PC-3 (cell line): Measurements from ENCODE around the gene ANO4. TPM values are rescaled to one million over a fixed set of nuclear protein-coding genes. Genes with fewer than 3 reads are reported as not detected.
A peak's percentile ranks its signal among the peaks of the same experiment; 100 is the strongest.

ENCODE experiments used
- ATAC-seq: fragments of 200-7000 bp; cut with Tn5 transposase; 2 replicates; pipeline ENCODE4 v1.9.1; 2020; ENCODE audit warnings: mild to moderate bottlenecking, moderate library complexity
- BruUV-seq: library from RNA; stranded (reverse); fragments of 400-500 nt; replicated peaks from 2 replicates; lab custom pipeline; 2021; lab: Mats Ljungman, UMichigan
- CTCF ChIA-PET: fragments of 300-600 bp; sonication (Branson Sonifier 250); formaldehyde crosslinking; loops from one replicate; lab custom pipeline; 2022; ENCODE audit warnings: antibody characterized with exemption; lab: Charles Lee
- POLR2A ChIA-PET: fragments of 300-600 bp; sonication (Branson Sonifier 250); formaldehyde crosslinking; loops from one replicate; lab custom pipeline; 2022; ENCODE audit warnings: antibody characterized with exemption; ENCODE audit not compliant: unreplicated experiment; lab: Charles Lee
- DNase-seq: peaks from one replicate; pipeline ENCODE4 v3.0.0-alpha.2; 2015
- H2AFZ ChIP-seq: fragments of 300-600 bp; sonication (generic); 2 replicates; pipeline ENCODE4 v1.6.0; 2016; ENCODE audit warnings: antibody characterized with exemption, low read length
- H3F3A ChIP-seq: fragments of 300-600 bp; sonication (generic); one replicate; pipeline ENCODE4 v1.6.0; 2017; ENCODE audit warnings: antibody characterized with exemption, low read length, control low read depth, mild to moderate bottlenecking; ENCODE audit not compliant: unreplicated experiment
- H3K27ac ChIP-seq: fragments of 300-600 bp; sonication (generic); 2 replicates; pipeline ENCODE4 v1.5.1; 2016; ENCODE audit warnings: mild to moderate bottlenecking, low read length
- H3K27me3 ChIP-seq: fragments of 300-600 bp; sonication (generic); 2 replicates; pipeline ENCODE4 v1.6.1; 2016; ENCODE audit warnings: low read length, mixed read lengths
- H3K36me3 ChIP-seq: fragments of 300-600 bp; sonication (generic); 2 replicates; pipeline ENCODE4 v1.6.1; 2016; ENCODE audit warnings: low read depth, mixed run types, low read length, mixed read lengths
- H3K4me1 ChIP-seq: fragments of 300-600 bp; sonication (generic); 2 replicates; pipeline ENCODE4 v1.5.1; 2016; ENCODE audit warnings: low read length; ENCODE audit not compliant: insufficient read depth
- H3K4me2 ChIP-seq: fragments of 300-600 bp; sonication (generic); 2 replicates; pipeline ENCODE4 v1.6.0; 2016; ENCODE audit warnings: low read length
- H3K4me3 ChIP-seq: fragments of 300-600 bp; sonication (generic); 2 replicates; pipeline ENCODE4 v1.5.1; 2016; ENCODE audit warnings: mild to moderate bottlenecking, low read length, mixed read lengths
- H3K79me2 ChIP-seq: fragments of 300-600 bp; sonication (generic); 2 replicates; pipeline ENCODE4 v1.6.1; 2017; ENCODE audit warnings: low read length, mixed read lengths
- H3K9ac ChIP-seq: fragments of 300-600 bp; sonication (generic); 2 replicates; pipeline ENCODE4 v1.6.0; 2016; ENCODE audit warnings: mild to moderate bottlenecking, low read length
- H3K9me2 ChIP-seq: fragments of 300-600 bp; sonication (generic); replicated peaks from 2 replicates; pipeline ENCODE4 v1.6.1; 2016; ENCODE audit warnings: mixed run types, low read length, mixed read lengths
- H3K9me3 ChIP-seq: fragments of 300-600 bp; sonication (generic); 2 replicates; pipeline ENCODE4 v1.6.1; 2016; ENCODE audit warnings: low read length, mixed read lengths
- H4K20me1 ChIP-seq: fragments of 300-600 bp; sonication (generic); 2 replicates; pipeline ENCODE4 v1.6.1; 2016; ENCODE audit warnings: low read length, mixed read lengths
- EZH2 ChIP-seq: fragments of 300-600 bp; sonication (generic); IDR thresholded peaks from one replicate; pipeline ENCODE4 v1.6.1; 2017; ENCODE audit warnings: antibody characterized with exemption, mild to moderate bottlenecking, low read length; ENCODE audit not compliant: unreplicated experiment
- EZH2phosphoT487 ChIP-seq: fragments of 300-600 bp; sonication (generic); IDR thresholded peaks from 2 replicates; pipeline ENCODE4 v1.6.1; 2018; ENCODE audit warnings: mild to moderate bottlenecking, antibody characterized with exemption, low read length, borderline replicate concordance
- intact Hi-C: fragments of 100-400 bp; cut with micrococcal nuclease; formaldehyde crosslinking; loops from 2 replicates; pipeline ENCODE4 v1.9.0; 2023
- total RNA-seq: library from RNA; depleted of rRNA; stranded (reverse); fragments of >200 nt; gene quantifications from 2 replicates; pipeline ENCODE4 v1.2.3, GENCODE V29; 2014
- TF ChIP-seq, protein P1 (sequence below): fragments of 300-600 bp; sonication (generic); conservative IDR thresholded peaks from 2 replicates; pipeline ENCODE4 v1.5.1; 2017; ENCODE audit warnings: antibody characterized with exemption, low read depth, mild to moderate bottlenecking, low read length

Gene ANO4
- total RNA-seq, 1 experiment from 2014 or later, result not detected

DNA sequence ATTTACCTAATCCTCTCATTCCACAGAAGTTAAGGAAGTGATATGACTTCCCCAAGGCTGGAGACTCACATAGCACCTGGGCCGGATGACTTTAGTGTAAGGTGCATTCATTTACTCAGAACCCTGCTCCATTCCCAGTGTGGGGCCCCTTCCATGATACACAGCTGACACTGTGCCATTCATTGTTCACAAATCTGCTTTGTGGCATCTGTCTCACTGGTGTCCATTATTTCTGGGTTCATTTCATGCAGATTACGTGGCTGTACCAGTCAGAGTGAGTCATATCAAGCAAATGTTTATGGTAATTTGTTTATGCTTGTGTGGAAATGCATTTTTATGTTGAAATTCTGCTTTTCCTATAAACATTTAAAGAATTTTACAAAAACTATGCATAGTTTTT lies 5.2 kb downstream of the ANO4 start:
- no peaks in the 10 kb centered on the region for H3K36me3 ChIP-seq
- H3K27me3 ChIP-seq, result peaks cover 35% of the 10 kb centered on the region
- no peaks in the 10 kb centered on the region for H3F3A ChIP-seq
- ATAC-seq (no peak), DNase-seq (peak; percentile 27)
- CTCF ChIA-PET, result no interaction called here
- no peaks in the 10 kb centered on the region for H3K9me3 ChIP-seq
- no peak overlapping the region for H3K4me3 ChIP-seq
- H3K27ac ChIP-seq, result no peak overlapping the region
- H2AFZ ChIP-seq, result no peak overlapping the region
- H3K79me2 ChIP-seq, result no peaks in the 10 kb centered on the region
- BruUV-seq, result no TSS peak
- intact Hi-C loops, result no loop called here
- TF ChIP-seq EZH2phosphoT487 (no peak), EZH2 (no peak)
- TF ChIP-seq, protein P1, sequence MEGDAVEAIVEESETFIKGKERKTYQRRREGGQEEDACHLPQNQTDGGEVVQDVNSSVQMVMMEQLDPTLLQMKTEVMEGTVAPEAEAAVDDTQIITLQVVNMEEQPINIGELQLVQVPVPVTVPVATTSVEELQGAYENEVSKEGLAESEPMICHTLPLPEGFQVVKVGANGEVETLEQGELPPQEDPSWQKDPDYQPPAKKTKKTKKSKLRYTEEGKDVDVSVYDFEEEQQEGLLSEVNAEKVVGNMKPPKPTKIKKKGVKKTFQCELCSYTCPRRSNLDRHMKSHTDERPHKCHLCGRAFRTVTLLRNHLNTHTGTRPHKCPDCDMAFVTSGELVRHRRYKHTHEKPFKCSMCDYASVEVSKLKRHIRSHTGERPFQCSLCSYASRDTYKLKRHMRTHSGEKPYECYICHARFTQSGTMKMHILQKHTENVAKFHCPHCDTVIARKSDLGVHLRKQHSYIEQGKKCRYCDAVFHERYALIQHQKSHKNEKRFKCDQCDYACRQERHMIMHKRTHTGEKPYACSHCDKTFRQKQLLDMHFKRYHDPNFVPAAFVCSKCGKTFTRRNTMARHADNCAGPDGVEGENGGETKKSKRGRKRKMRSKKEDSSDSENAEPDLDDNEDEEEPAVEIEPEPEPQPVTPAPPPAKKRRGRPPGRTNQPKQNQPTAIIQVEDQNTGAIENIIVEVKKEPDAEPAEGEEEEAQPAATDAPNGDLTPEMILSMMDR, result no peak
- no peaks in the 10 kb centered on the region for H3K4me1 ChIP-seq
- H3K9ac ChIP-seq, result no peak overlapping the region
- H4K20me1 ChIP-seq, result no peaks in the 10 kb centered on the region
- H3K4me2 ChIP-seq, result no peak overlapping the region
- POLR2A ChIA-PET, result no interaction called here
- H3K9me2 ChIP-seq, result no peaks in the 10 kb centered on the region

DNA sequence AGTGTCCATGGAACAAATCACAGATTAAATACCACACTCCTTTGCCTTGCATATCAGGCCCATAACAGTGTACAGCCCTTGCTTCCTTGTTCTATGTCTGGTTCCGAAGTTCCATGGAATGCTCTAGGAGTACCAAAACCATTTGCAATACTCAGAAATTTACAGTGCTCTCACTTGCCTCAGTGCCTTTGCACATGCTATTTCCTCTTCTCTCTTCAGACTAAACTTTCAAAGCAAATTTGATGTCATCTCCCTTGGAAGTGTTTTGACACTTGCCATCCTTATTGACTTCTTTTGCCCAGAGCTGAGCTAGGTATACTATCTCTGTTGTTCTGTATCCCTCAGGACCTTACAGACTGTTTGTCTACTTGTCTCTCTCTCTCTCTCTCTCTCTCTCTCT lies 6.1 kb downstream of the ANO4 start:
- H2AFZ ChIP-seq, result no peak overlapping the region
- H4K20me1 ChIP-seq, result no peaks in the 10 kb centered on the region
- H3K4me2 ChIP-seq, result no peak overlapping the region
- H3K27ac ChIP-seq, result no peak overlapping the region
- no peaks in the 10 kb centered on the region for H3K9me3 ChIP-seq
- no peaks in the 10 kb centered on the region for H3F3A ChIP-seq
- CTCF ChIA-PET, result no interaction called here
- H3K9me2 ChIP-seq, result no peaks in the 10 kb centered on the region
- H3K4me3 ChIP-seq, result no peak overlapping the region
- intact Hi-C loops, result no loop called here
- DNase-seq, result no peak
- no TSS peak for BruUV-seq
- H3K36me3 ChIP-seq, result no peaks in the 10 kb centered on the region
- no peak overlapping the region for H3K9ac ChIP-seq
- TF ChIP-seq EZH2phosphoT487 (no peak), EZH2 (no peak)
- TF ChIP-seq, protein P1, result no peak
- ATAC-seq, result no peak
- POLR2A ChIA-PET, result no interaction called here
- peaks cover 25% of the 10 kb centered on the region for H3K27me3 ChIP-seq
- no peaks in the 10 kb centered on the region for H3K79me2 ChIP-seq
- no peaks in the 10 kb centered on the region for H3K4me1 ChIP-seq

DNA sequence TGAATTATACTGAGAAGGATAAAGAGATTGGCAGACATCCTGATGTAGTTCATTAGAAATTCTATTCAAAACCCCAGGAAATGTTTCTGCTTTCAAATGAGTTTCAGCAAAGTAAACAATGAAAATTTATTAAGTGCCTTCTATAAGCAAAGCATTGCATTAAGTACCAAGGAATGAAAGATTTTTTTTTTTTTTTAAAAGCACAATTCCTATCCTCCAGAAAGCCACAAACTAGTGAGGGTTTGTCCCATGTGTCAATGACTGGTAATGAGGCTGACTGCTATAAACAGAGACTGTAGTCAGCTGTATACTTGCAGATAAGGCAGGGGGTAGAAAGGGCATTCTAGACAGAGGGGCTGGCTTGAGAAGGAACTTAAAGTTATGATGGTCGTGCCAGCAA lies 6.7 kb downstream of the ANO4 start:
- no peak for TF ChIP-seq EZH2
- TF ChIP-seq, protein P1, result no peak
- no peak for TF ChIP-seq EZH2phosphoT487
- H2AFZ ChIP-seq, result no peak overlapping the region
- no peaks in the 10 kb centered on the region for H3K4me1 ChIP-seq
- no peaks in the 10 kb centered on the region for H3K79me2 ChIP-seq
- no peaks in the 10 kb centered on the region for H3K9me2 ChIP-seq
- ChIA-PET CTCF (no interaction called here), POLR2A (no interaction called here)
- no TSS peak for BruUV-seq
- no peak for ATAC-seq
- H3K9ac ChIP-seq, result no peak overlapping the region
- no peaks in the 10 kb centered on the region for H3F3A ChIP-seq
- H3K27me3 ChIP-seq, result peaks cover 19% of the 10 kb centered on the region
- H4K20me1 ChIP-seq, result no peaks in the 10 kb centered on the region
- intact Hi-C loops, result no loop called here
- no peak overlapping the region for H3K4me3 ChIP-seq
- no peak for DNase-seq
- no peaks in the 10 kb centered on the region for H3K9me3 ChIP-seq
- H3K36me3 ChIP-seq, result no peaks in the 10 kb centered on the region
- H3K27ac ChIP-seq, result no peak overlapping the region
- H3K4me2 ChIP-seq, result no peak overlapping the region
